Endothelial cell of umbilical vein (primary cell): Measurements from ENCODE around the gene NDUFAB1. TPM values are rescaled to one million over a fixed set of nuclear protein-coding genes. Genes with fewer than 3 reads are reported as not detected.

ENCODE experiments used
- BruUV-seq: library from RNA; stranded (reverse); fragments of 400-500 nt; replicated peaks from 2 replicates; lab custom pipeline; 2021; lab: Mats Ljungman, UMichigan
- CTCF ChIA-PET: fragments of 300-600, 350-600 bp; sonication (Branson Sonifier 250); formaldehyde crosslinking; loops from one replicate; lab custom pipeline; 2021; ENCODE audit warnings: antibody characterized with exemption, inconsistent platforms; lab: Charles Lee
- POLR2A ChIA-PET: fragments of 300-600, 350-600 bp; sonication (Branson Sonifier 250); formaldehyde crosslinking; loops from one replicate; lab custom pipeline; 2021; ENCODE audit warnings: antibody characterized with exemption, inconsistent platforms; lab: Charles Lee
- DNase-seq: peaks from one replicate; pipeline ENCODE4 v3.0.0-alpha.2; 2011; ENCODE audit warnings: low read depth, low spot score
- FAIRE-seq: peaks from 2 replicates; lab custom pipeline; 2011; peaks lifted over from hg19 to GRCh38; lab: Jason Lieb, UNC
- H2AFZ ChIP-seq: 2 replicates; pipeline ENCODE4 v1.6.0; 2012; ENCODE audit warnings: low read depth, low read length, control low read depth, inconsistent platforms
- H3K27ac ChIP-seq: 2 replicates; pipeline ENCODE4 v1.5.1; 2011; ENCODE audit warnings: low read depth, mild to moderate bottlenecking, control low read depth, low read length, moderate library complexity; ENCODE audit not compliant: insufficient read depth
- H3K27me3 ChIP-seq, 2 experiments: 2 replicates each; pipeline versions ENCODE4 v1.6.0 to v1.6.1; 2011; ENCODE audit warnings: low read length in 2 of 2, mixed read lengths in 1 of 2; ENCODE audit not compliant: control insufficient read depth in 2 of 2, insufficient read depth in 2 of 2
- H3K36me3 ChIP-seq, 2 experiments: 2 replicates in 1 of 2; 3 replicates in 1 of 2; pipeline ENCODE4 v1.5.1; 2011; ENCODE audit warnings: low read length in 2 of 2, mild to moderate bottlenecking in 1 of 2, moderate library complexity in 1 of 2; ENCODE audit not compliant: control insufficient read depth in 2 of 2, insufficient read depth in 2 of 2; ENCODE audit errors: extremely low read depth in 1 of 2
- H3K4me1 ChIP-seq: 3 replicates; pipeline ENCODE4 v1.5.1; 2011; ENCODE audit warnings: mild to moderate bottlenecking, low read length; ENCODE audit not compliant: control insufficient read depth, insufficient read depth; ENCODE audit errors: extremely low read depth
- H3K4me2 ChIP-seq: 2 replicates; pipeline ENCODE4 v1.6.1; 2011; ENCODE audit warnings: low read length, control low read depth, mixed read lengths; ENCODE audit not compliant: insufficient read depth
- H3K4me3 ChIP-seq, 3 experiments: fragments of 200-600 bp in 1 of 3; sonication (generic), shearing (Covaris generic) in 1 of 3; replicated peaks in 1 of 3; 2 replicates each; pipeline ENCODE4 v1.5.1; 2011 to 2016; ENCODE audit warnings: control low read depth in 3 of 3, low read length in 3 of 3, mild to moderate bottlenecking in 2 of 3, inconsistent platforms in 1 of 3, low read depth in 1 of 3, moderate library complexity in 1 of 3; ENCODE audit not compliant: insufficient read depth in 1 of 3
- H3K79me2 ChIP-seq: 2 replicates; pipeline ENCODE4 v1.6.0; 2012; ENCODE audit warnings: low read length, inconsistent platforms; ENCODE audit not compliant: control insufficient read depth, insufficient read depth
- H3K9ac ChIP-seq: replicated peaks from 2 replicates; pipeline ENCODE3; 2011; ENCODE audit warnings: low read length, control low read depth; ENCODE audit not compliant: insufficient read depth; ENCODE audit errors: extremely low read depth
- H3K9me1 ChIP-seq: replicated peaks from 3 replicates; pipeline ENCODE4 v1.6.0; 2011; ENCODE audit warnings: mild to moderate bottlenecking, low read length; ENCODE audit not compliant: control insufficient read depth, insufficient read depth; ENCODE audit errors: extremely low read depth
- H3K9me3 ChIP-seq: replicated peaks from 2 replicates; pipeline ENCODE4 v1.5.1; 2012; ENCODE audit warnings: low read length, inconsistent platforms; ENCODE audit not compliant: control insufficient read depth, insufficient read depth
- H4K20me1 ChIP-seq: replicated peaks from 2 replicates; pipeline ENCODE3; 2011; ENCODE audit warnings: mild to moderate bottlenecking, low read length; ENCODE audit not compliant: control insufficient read depth, insufficient read depth; ENCODE audit errors: extremely low read depth
- CTCF ChIP-seq, 2 donors: IDR thresholded peaks; 1 replicate in 1 of 2; 2 replicates in 1 of 2; pipeline ENCODE4 v1.5.1; 2011; ENCODE audit warnings: low read length in 2 of 2, mild to moderate bottlenecking in 2 of 2, moderate library complexity in 2 of 2, control low read depth in 1 of 2, inconsistent platforms in 1 of 2, low read depth in 1 of 2; ENCODE audit not compliant: insufficient read depth in 1 of 2; ENCODE audit errors: extremely low read depth in 1 of 2
- EZH2 ChIP-seq: IDR thresholded peaks from 2 replicates; pipeline ENCODE4 v1.6.1; 2012; ENCODE audit warnings: borderline replicate concordance, low read depth, mild to moderate bottlenecking, moderate library complexity, low read length, inconsistent platforms; ENCODE audit not compliant: severe bottlenecking
- GATA2 ChIP-seq: IDR thresholded peaks from 2 replicates; pipeline ENCODE4 v1.7.0; 2011; ENCODE audit warnings: low read depth, mild to moderate bottlenecking, moderate library complexity, mixed read lengths, low read length; ENCODE audit not compliant: insufficient read length, insufficient read depth
- JUN ChIP-seq: IDR thresholded peaks from 2 replicates; pipeline ENCODE4 v1.6.1; 2011; ENCODE audit warnings: borderline replicate concordance, low read depth; ENCODE audit not compliant: insufficient read length, insufficient read depth
- MAX ChIP-seq: IDR thresholded peaks from 2 replicates; pipeline ENCODE4 v1.6.1; 2011; ENCODE audit not compliant: insufficient read depth, insufficient read length
- MYC ChIP-seq: IDR thresholded peaks from one replicate; pipeline ENCODE4 v1.6.1; 2011; ENCODE audit warnings: mild to moderate bottlenecking, low read depth, low read length
- POLR2A ChIP-seq: IDR thresholded peaks from 2 replicates; pipeline ENCODE4 v1.6.1; 2012; ENCODE audit warnings: low read depth, mild to moderate bottlenecking, control low read depth, low read length
- dilution Hi-C: fragments of 300-500 bp; cut with MboI; formaldehyde crosslinking; loops from one replicate; pipeline ENCODE4 v1.15.0; 2019; ENCODE audit warnings: low sequenced_read_pairs; ENCODE audit not compliant: extremely low pct_ligation_motif_present
- intact Hi-C: fragments of 100-400 bp; cut with micrococcal nuclease; formaldehyde crosslinking; loops from one replicate; pipeline ENCODE4 v1.10.0; 2022
- polyA plus RNA-seq, 4 experiments: library from polyadenylated mRNA; depleted of rRNA in 3 of 4; stranded (reverse) in 3 of 4; unstranded in 1 of 4; fragments of >200 nt; gene quantifications; 2 replicates each; pipeline versions ENCODE4 v1.2.1 to v1.2.3, GENCODE V29; 2011 to 2012; ENCODE audit warnings: missing spikeins in 1 of 4
- total RNA-seq: library from RNA; stranded (reverse); gene quantifications from 2 replicates; pipeline ENCODE4 v1.2.3, GENCODE V29; 2021

Gene NDUFAB1
- total and polyA plus RNA-seq, 2 donors (not counting 3 experiments of a cell fraction or from before 2014, with no cell fraction given) = 112 to 228 TPM

DNA sequence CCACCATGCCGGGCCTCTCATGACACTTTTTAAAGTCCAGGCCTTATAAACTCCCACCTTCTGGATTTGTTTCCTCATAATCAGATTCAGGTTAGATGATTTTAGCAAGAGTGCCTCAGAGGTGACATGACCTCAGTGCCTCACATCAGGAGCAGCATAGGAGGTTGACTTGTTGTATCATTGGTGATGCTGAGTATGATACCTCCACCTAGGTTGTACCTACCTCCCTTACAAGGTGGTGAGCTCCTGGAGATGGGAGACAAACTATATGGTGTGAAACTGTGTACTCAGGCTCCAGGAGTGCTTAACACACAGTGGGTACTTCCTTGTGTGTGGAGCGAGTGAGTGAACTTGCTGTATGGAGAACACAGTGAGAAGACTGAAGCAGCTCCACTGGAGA is 18.6 kb downstream of the NDUFAB1 start:
- Histone ChIP-seq H3K79me2 (no peaks in the 10 kb centered on the region), H3K9me1 (no peaks in the 10 kb centered on the region), H3K9me3 (no peaks in the 10 kb centered on the region), H3K4me3 (no peak overlapping the region), H3K9ac (no peak overlapping the region), H3K36me3 (peaks cover 2 to 19% of the 10 kb centered on the region in 2 experiments), H3K4me2 (no peak overlapping the region), H3K27ac (no peak overlapping the region), H3K27me3 (no peaks in the 10 kb centered on the region), H4K20me1 (no peaks in the 10 kb centered on the region), H3K4me1 (peaks cover 2% of the 10 kb centered on the region), H2AFZ (no peak overlapping the region)
- no TSS peak for BruUV-seq
- FAIRE-seq = no peak
- TF ChIP-seq GATA2 (no peak), MAX (no peak), CTCF (IDR thresholded peaks at IDR 0.05; ENCODE audit: extremely low read depth in 1 of 2, insufficient read depth in 1 of 2, low read depth in 1 of 2, low read length in 2 of 2) (no peak), EZH2 (no peak), JUN (no peak), MYC (no peak), POLR2A (no peak)
- DNase-seq = no peak
- intact Hi-C loops (no loop called here), dilution Hi-C loops (no loop called here)
- CTCF ChIA-PET = interaction anchor here (1.1 to 1.2 kb wide), 3 partner anchors 10 to 20 kb away, joined by 3 to 4 read pairs (median 3); partner anchors contain the start of genes NDUFAB1 and UBFD1
- POLR2A ChIA-PET = no interaction called here
